OCI-LY3 (cell line): ENCODE results near the gene CWC27.

Source experiments
- EZH2phosphoT487 ChIP-seq: fragments of 200-600 bp; shearing (Covaris generic); IDR thresholded peaks from 2 replicates; pipeline ENCODE4 v1.6.1; 2018; ENCODE audit warnings: antibody characterized with exemption, mixed run types, low read depth
- TF ChIP-seq, protein P1 (sequence below): fragments of 200-600, 300-600 bp; sonication (generic); IDR thresholded peaks from 2 replicates; pipeline ENCODE4 v1.5.1; 2014; ENCODE audit warnings: antibody characterized with exemption, low read length, low read depth

DNA sequence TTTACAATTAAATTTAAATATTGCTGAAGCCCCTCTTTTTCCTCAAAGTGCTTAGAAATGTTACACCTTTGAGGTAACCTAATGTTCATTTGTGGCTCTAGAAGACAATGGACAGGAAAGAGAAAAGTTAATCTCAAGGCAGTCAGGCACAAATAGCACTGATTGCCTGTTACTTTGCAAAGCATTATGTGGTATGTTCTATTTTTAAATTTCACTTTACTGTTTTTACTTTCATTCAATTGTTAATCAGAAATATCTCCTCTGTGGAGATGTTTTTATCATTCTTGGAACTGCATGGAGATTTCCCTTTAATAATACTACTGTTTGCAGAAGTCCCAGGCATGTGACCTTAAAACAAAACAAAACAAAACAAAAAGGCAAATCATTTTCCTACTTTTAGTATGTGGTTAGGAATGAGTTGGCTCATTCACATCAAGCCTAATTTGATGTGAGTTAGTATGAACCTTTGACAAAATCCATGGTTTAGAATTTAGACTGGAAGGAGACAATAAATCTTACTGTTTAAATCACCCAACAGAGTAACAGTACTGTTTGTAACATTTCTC lies 67.5 kb downstream of the CWC27 start:
- TF ChIP-seq, protein P1, sequence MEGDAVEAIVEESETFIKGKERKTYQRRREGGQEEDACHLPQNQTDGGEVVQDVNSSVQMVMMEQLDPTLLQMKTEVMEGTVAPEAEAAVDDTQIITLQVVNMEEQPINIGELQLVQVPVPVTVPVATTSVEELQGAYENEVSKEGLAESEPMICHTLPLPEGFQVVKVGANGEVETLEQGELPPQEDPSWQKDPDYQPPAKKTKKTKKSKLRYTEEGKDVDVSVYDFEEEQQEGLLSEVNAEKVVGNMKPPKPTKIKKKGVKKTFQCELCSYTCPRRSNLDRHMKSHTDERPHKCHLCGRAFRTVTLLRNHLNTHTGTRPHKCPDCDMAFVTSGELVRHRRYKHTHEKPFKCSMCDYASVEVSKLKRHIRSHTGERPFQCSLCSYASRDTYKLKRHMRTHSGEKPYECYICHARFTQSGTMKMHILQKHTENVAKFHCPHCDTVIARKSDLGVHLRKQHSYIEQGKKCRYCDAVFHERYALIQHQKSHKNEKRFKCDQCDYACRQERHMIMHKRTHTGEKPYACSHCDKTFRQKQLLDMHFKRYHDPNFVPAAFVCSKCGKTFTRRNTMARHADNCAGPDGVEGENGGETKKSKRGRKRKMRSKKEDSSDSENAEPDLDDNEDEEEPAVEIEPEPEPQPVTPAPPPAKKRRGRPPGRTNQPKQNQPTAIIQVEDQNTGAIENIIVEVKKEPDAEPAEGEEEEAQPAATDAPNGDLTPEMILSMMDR, result no peak
- TF ChIP-seq EZH2phosphoT487, result no peak
